T-cell (primary cell): ENCODE results near the gene NSD2. TPM values are rescaled to one million over a fixed set of nuclear protein-coding genes. Genes with fewer than 3 reads are reported as not detected.
A peak's percentile ranks its signal among the peaks of the same experiment; 100 is the strongest.

Experiments
- ATAC-seq, 4 experiments: fragments of 200-7000 bp in 3 of 4; fragments of 150-1000 bp in 1 of 4; cut with Tn5 transposase; replicated peaks in 1 of 4; 1 replicate in 3 of 4; 2 replicates in 1 of 4; pipeline ENCODE4 v1.10.0; 2021; ENCODE audit warnings: moderate library complexity in 3 of 4, mild to moderate bottlenecking in 2 of 4, moderate number of reproducible peaks in 1 of 4
- CTCF ChIA-PET, 2 donors: fragments of 300-600 bp; sonication (Branson Sonifier 250); formaldehyde crosslinking; loops; one replicate each; lab custom pipeline; 2022; ENCODE audit warnings: antibody characterized with exemption in 2 of 2; lab: Charles Lee
- POLR2A ChIA-PET, 2 donors: fragments of 300-600 bp; sonication (Branson Sonifier 250); formaldehyde crosslinking; loops; one replicate each; lab custom pipeline; 2022; ENCODE audit warnings: antibody characterized with exemption in 2 of 2; lab: Charles Lee
- DNase-seq, 35 experiments: peaks; one replicate each; pipeline versions ENCODE4 v3.0.0 to v3.0.0-alpha.2; 2013 to 2023
- H3K27ac ChIP-seq: one replicate; pipeline ENCODE4 v1.5.1; 2013; ENCODE audit warnings: low read length
- H3K27me3 ChIP-seq, 2 experiments: replicated peaks in 1 of 2; 1 replicate in 1 of 2; 2 replicates in 1 of 2; pipeline versions ENCODE4 v1.6.1 to v1.7.0; 2013; ENCODE audit warnings: low read length in 1 of 2, mixed read lengths in 1 of 2; ENCODE audit not compliant: control insufficient read depth in 2 of 2, insufficient read depth in 2 of 2; ENCODE audit errors: extremely low read depth in 1 of 2
- H3K36me3 ChIP-seq, 2 donors: 1 replicate in 1 of 2; 2 replicates in 1 of 2; pipeline versions ENCODE4 v1.6.1 to v1.7.0; 2013; ENCODE audit warnings: low read length in 1 of 2; ENCODE audit not compliant: control insufficient read depth in 2 of 2, insufficient read depth in 1 of 2; ENCODE audit errors: extremely low read depth in 1 of 2
- H3K4me1 ChIP-seq, 2 experiments: 1 replicate in 1 of 2; 2 replicates in 1 of 2; pipeline versions ENCODE4 v1.6.1 to v1.7.0; 2013; ENCODE audit warnings: low read length in 2 of 2, mixed read lengths in 1 of 2; ENCODE audit not compliant: insufficient read depth in 2 of 2, control insufficient read depth in 1 of 2; ENCODE audit errors: extremely low read depth in 1 of 2
- H3K4me3 ChIP-seq, 2 donors: 1 replicate in 1 of 2; 2 replicates in 1 of 2; pipeline versions ENCODE4 v1.5.1 to v1.7.0; 2013; ENCODE audit warnings: mild to moderate bottlenecking in 2 of 2, low read length in 1 of 2, moderate library complexity in 1 of 2; ENCODE audit not compliant: control insufficient read depth in 1 of 2; ENCODE audit errors: extremely low read depth in 1 of 2
- H3K9me3 ChIP-seq: 2 replicates; pipeline ENCODE4 v1.7.0; 2013
- H3K27ac Mint-ChIP-seq, 2 donors: one replicate each; pipeline ENCODE4 v1.8.0; 2020 to 2021; ENCODE audit warnings: mild to moderate bottlenecking in 2 of 2, mixed read lengths in 2 of 2
- H3K27me3 Mint-ChIP-seq, 2 donors: one replicate each; pipeline ENCODE4 v1.8.0; 2021 to 2022; ENCODE audit warnings: mixed read lengths in 2 of 2
- H3K36me3 Mint-ChIP-seq: one replicate; pipeline ENCODE4 v1.8.0; 2021; ENCODE audit warnings: mixed read lengths
- H3K4me1 Mint-ChIP-seq, 3 donors: one replicate each; pipeline ENCODE4 v1.8.0; 2020 to 2022; ENCODE audit warnings: mixed read lengths in 3 of 3, mild to moderate bottlenecking in 1 of 3
- H3K4me3 Mint-ChIP-seq, 3 donors: one replicate each; pipeline ENCODE4 v1.8.0; 2020 to 2022; ENCODE audit warnings: mild to moderate bottlenecking in 3 of 3, mixed read lengths in 3 of 3, moderate library complexity in 3 of 3
- H3K9me3 Mint-ChIP-seq, 3 donors: one replicate each; pipeline ENCODE4 v1.8.0; 2020 to 2022; ENCODE audit warnings: mixed read lengths in 3 of 3
- WGBS: methylation state at CpG from one replicate; pipeline ENCODE4 v1.1.5; 2013; ENCODE audit warnings: missing lambda C conversion rate; ENCODE audit not compliant: insufficient coverage; 5-methylcytosine and 5-hydroxymethylcytosine counted together
- total RNA-seq, 35 experiments: library from RNA in 6 of 35; stranded (reverse) in 6 of 35; fragments of 120-200 nt in 1 of 35; gene quantifications; one replicate each; pipeline versions ENCODE4 v1.2.1 to v1.2.4 and lab custom pipeline; 2013 to 2026

NSD2 gene
- total RNA-seq, 5 donors from 2014 or later (not counting 1 experiment from before 2014, with no cell fraction given): 40.8 to 55.3 (median 48.3) TPM

- H3K36me3 Mint-ChIP-seq: peaks cover 36% of the 10 kb centered on the region
- Histone ChIP-seq H3K27ac (no peak overlapping the region), H3K36me3 (peaks cover 20 to 47% of the 10 kb centered on the region in 2 donors), H3K4me3 (no peak overlapping the region), H3K27me3 (no peaks in the 10 kb centered on the region), H3K9me3 (no peaks in the 10 kb centered on the region), H3K4me1 (no peaks in the 10 kb centered on the region)
- no CpG with 5 or more reads among the region's 9 CpGs for WGBS
- no peak overlapping the region for H3K4me3 Mint-ChIP-seq
- peaks cover 0 to 3% (median 0%) of the 10 kb centered on the region in 3 donors for H3K4me1 Mint-ChIP-seq
- DNase-seq: no peak
- ChIA-PET POLR2A (no interaction called here), CTCF (no interaction called here)
- no peak for ATAC-seq
- H3K27me3 Mint-ChIP-seq: no peaks in the 10 kb centered on the region
- no peaks in the 10 kb centered on the region for H3K9me3 Mint-ChIP-seq
- H3K27ac Mint-ChIP-seq: no peak overlapping the region
Measured at GRCh38 chr4:1953335-1953734, 82.1 kb downstream of the NSD2 start.

- Mint-ChIP-seq H3K36me3 (peaks cover 52% of the 10 kb centered on the region), H3K4me3 (no peak overlapping the region), H3K4me1 (no peaks in the 10 kb centered on the region), H3K27ac (no peak overlapping the region), H3K27me3 (no peaks in the 10 kb centered on the region), H3K9me3 (no peaks in the 10 kb centered on the region)
- no peaks in the 10 kb centered on the region for H3K9me3 ChIP-seq
- no peak for ATAC-seq
- WGBS: 95% methylated on average over 12 of the region's 12 CpGs
- POLR2A ChIA-PET: no interaction called here
- CTCF ChIA-PET: no interaction called here
- no peak overlapping the region for H3K4me3 ChIP-seq
- DNase-seq: no peak
- peaks cover 23 to 61% of the 10 kb centered on the region in 2 donors for H3K36me3 ChIP-seq
- no peaks in the 10 kb centered on the region for H3K4me1 ChIP-seq
- no peaks in the 10 kb centered on the region for H3K27me3 ChIP-seq
- H3K27ac ChIP-seq: no peak overlapping the region
Measured at GRCh38 chr4:1956631-1957030, 85.4 kb downstream of the NSD2 start.

- Mint-ChIP-seq H3K9me3 (no peaks in the 10 kb centered on the region), H3K27me3 (no peaks in the 10 kb centered on the region), H3K36me3 (peaks cover 68% of the 10 kb centered on the region), H3K4me1 (no peaks in the 10 kb centered on the region), H3K4me3 (no peak overlapping the region), H3K27ac (peak overlapping the region in 1 of 2 donors; percentile 44)
- ATAC-seq (no peak), DNase-seq (no peak)
- Histone ChIP-seq H3K9me3 (no peaks in the 10 kb centered on the region), H3K4me1 (no peaks in the 10 kb centered on the region), H3K36me3 (peaks cover 11 to 68% of the 10 kb centered on the region in 2 donors), H3K27ac (no peak overlapping the region), H3K27me3 (no peaks in the 10 kb centered on the region), H3K4me3 (no peak overlapping the region)
- CTCF ChIA-PET: no interaction called here
- 97% methylated on average over 9 of the region's 15 CpGs for WGBS
- POLR2A ChIA-PET: no interaction called here
Measured at GRCh38 chr4:1958276-1959103, 87.3 kb downstream of the NSD2 start.

DNA sequence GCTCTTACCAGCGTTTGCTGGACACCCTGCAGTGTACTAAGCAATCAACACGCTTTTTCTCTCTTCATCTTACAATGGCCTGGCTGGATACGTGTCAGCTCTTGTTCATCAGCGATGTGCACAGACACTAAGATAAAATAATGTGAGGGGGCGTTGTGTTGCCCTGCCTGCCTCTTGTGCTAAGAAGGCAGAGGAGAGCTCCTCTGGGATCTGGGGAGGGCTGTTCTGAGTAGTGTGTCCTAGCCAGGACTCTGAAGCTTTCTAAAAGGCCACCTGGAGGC lies 87.9 kb downstream of the NSD2 start:
- CTCF ChIA-PET: no interaction called here
- H3K27ac Mint-ChIP-seq: no peak overlapping the region
- DNase-seq: no peak

DNA sequence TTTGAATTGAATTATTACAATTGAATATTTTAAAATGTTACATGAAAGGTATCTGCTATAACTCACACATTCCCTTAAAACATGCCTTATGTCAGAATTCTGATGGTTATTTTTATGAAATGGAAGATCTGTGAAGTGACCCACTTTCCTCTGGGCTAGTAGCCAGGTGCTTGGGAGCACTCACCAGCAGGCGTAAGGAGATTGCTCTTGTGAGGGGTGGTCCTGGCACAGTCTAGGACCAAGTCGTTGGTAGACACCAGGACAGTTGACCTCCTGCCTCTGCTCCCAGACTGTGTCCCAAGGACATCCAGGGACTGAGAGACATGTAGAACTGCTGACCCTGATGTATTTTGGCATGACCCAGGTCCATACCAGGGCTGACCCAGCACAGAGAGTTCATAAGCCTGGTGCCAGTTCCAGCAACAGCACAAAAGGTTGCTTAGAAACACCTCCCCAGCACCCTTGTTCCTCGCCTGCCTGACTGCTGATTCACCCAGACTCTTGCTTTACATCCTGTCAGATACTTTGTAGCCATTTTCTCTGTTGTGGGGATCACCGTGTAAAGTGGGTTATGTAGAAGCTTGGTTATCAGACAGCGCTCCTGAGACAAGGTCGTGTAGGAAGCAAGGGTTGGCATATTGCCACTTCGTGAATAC lies 89.1 kb downstream of the NSD2 start:
- Mint-ChIP-seq H3K4me3 (no peak overlapping the region), H3K9me3 (no peaks in the 10 kb centered on the region), H3K36me3 (peaks cover 73% of the 10 kb centered on the region), H3K4me1 (no peaks in the 10 kb centered on the region), H3K27me3 (no peaks in the 10 kb centered on the region), H3K27ac (no peak overlapping the region)
- Histone ChIP-seq H3K27ac (no peak overlapping the region), H3K27me3 (no peaks in the 10 kb centered on the region), H3K4me1 (no peaks in the 10 kb centered on the region), H3K4me3 (no peak overlapping the region), H3K36me3 (peaks cover 15 to 59% of the 10 kb centered on the region in 2 donors), H3K9me3 (no peaks in the 10 kb centered on the region)
- 100% methylated on average over 2 of the region's 7 CpGs for WGBS
- ATAC-seq (peak in 1 of 4 experiments; percentile 35), DNase-seq (no peak)
- POLR2A ChIA-PET: no interaction called here
- CTCF ChIA-PET: no interaction called here

More for the DNA sequence above, 87.9 kb downstream of the NSD2 start:
- Histone ChIP-seq H3K4me3 (no peak overlapping the region), H3K27me3 (no peaks in the 10 kb centered on the region), H3K36me3 (peaks cover 15 to 65% of the 10 kb centered on the region in 2 donors), H3K4me1 (no peaks in the 10 kb centered on the region), H3K9me3 (no peaks in the 10 kb centered on the region), H3K27ac (no peak overlapping the region)
- Mint-ChIP-seq H3K36me3 (peaks cover 71% of the 10 kb centered on the region), H3K4me3 (no peak overlapping the region), H3K4me1 (no peaks in the 10 kb centered on the region), H3K27me3 (no peaks in the 10 kb centered on the region), H3K9me3 (no peaks in the 10 kb centered on the region)
- WGBS: 100% methylated on average over 1 of the region's 5 CpGs
- ATAC-seq: no peak
- POLR2A ChIA-PET: no interaction called here

DNA sequence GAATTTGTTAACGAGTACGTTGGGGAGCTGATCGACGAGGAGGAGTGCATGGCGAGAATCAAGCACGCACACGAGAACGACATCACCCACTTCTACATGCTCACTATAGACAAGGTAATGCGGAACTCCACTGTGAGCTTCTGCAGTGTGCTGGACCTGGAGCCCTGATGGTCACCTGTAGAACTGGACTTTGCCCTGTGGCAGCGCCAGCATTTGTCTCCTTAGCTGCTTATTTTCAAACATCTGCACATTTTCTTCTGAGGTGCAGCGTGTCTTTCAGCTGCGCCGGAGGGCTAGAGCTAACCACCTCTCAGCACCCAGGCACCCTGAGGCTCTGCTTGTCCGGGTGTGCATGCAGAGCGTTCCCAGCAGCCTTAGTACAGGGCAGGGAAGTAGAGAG lies 89.8 kb downstream of the NSD2 start:
- Histone ChIP-seq H3K27me3 (no peaks in the 10 kb centered on the region), H3K36me3 (peaks cover 15 to 51% of the 10 kb centered on the region in 2 donors), H3K27ac (no peak overlapping the region), H3K4me3 (no peak overlapping the region), H3K9me3 (no peaks in the 10 kb centered on the region), H3K4me1 (no peaks in the 10 kb centered on the region)
- no peak for DNase-seq
- ChIA-PET POLR2A (no interaction called here), CTCF (no interaction called here)
- Mint-ChIP-seq H3K27me3 (no peaks in the 10 kb centered on the region), H3K36me3 (peaks cover 72% of the 10 kb centered on the region), H3K27ac (no peak overlapping the region), H3K4me3 (no peak overlapping the region), H3K9me3 (no peaks in the 10 kb centered on the region), H3K4me1 (no peaks in the 10 kb centered on the region)
- 96% methylated on average over 10 of the region's 15 CpGs for WGBS
- no peak for ATAC-seq
